ENCODE results near the gene ABCG1.

Gene ABCG1

DNA sequence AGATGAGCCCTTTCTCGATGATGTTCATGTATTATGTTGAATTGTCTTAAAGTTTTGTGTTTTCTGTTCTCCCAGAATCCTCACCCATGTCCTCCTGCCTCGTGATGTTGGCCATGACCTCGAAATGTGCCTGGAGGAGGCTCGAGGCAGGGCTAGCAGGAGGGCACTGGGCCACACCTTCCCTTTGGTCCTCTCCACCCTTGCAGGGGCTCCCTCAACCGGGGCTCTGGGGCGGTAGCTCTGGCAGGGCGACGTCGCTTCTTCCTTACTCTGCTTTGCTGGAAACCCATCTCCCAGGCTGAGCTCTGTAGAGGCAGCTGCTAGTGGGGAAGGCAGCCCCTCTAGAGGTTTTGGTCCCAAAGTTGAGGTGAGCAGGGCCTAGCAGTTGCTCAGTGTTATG lies 82.0 kb downstream of the ABCG1 start:
- DNase-seq (ENCODE audit: low read depth, low spot score) = no peak
- H3K27ac ChIP-seq = no peak overlapping the region

DNA sequence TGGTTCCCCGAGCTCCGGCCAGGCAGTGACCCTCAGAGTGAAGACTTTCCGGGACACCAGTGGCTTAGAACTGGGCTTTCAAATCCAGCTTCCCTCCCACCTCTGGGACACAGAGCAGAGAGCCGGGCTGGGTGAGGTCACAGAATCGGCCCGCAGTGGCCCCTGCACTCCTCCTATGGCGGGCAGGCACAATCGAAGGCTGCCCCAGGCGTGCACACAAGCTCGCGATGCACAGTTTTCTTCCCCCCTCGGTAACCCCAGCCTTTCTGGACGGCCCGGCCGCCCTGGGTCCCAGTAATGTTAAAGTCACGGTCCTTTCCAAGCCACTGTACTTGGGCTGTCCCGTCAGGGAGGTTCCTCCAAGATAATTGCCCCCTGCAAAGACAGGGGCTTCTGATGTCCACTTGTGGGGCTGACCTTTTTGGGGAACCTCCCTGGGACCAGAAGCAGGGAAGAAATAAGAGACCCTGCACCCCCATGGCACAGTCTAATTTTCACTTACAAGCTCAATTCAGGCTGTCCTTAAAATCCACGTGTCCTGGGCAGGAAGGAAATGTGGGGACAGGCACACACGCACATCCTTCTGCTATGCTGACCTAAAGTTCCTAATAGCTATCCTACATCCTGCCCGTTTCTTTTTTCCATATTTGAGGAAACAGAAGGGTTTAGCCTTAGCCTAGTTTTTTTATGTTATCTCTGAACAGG lies 82.6 kb downstream of the ABCG1 start:
- no peak for DNase-seq (ENCODE audit: low read depth, low spot score)
- H3K27ac ChIP-seq = no peak overlapping the region

DNA sequence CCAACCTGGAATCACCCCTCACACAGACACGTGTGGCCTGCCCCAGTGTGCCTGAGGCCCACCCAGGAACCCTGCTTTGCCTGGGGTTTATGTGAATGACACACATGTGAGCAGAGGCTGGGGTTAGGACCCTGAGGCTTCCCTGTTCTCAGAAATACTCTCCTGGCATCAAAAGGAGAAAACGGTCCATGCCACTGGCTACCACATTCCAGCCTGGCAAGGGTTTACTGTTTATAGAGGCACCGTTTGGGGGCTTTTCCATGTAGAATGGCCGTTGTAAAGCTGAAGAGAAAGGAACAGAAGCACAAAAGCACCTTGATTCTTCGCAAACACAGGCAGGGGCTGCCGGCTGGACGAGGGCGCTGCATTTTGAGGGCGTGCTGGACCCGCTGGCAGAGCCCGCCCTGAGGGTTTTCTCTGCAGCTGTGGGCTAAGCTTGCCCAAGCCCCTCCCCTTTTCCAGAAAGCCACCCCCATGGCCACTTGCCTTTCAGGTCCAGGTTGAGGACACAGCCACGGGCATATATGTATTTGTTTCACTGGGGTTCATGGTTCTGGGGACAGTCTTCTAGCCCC lies 83.2 kb downstream of the ABCG1 start:
- no peak overlapping the region for H3K27ac ChIP-seq
- DNase-seq (ENCODE audit: low read depth, low spot score) = no peak

DNA sequence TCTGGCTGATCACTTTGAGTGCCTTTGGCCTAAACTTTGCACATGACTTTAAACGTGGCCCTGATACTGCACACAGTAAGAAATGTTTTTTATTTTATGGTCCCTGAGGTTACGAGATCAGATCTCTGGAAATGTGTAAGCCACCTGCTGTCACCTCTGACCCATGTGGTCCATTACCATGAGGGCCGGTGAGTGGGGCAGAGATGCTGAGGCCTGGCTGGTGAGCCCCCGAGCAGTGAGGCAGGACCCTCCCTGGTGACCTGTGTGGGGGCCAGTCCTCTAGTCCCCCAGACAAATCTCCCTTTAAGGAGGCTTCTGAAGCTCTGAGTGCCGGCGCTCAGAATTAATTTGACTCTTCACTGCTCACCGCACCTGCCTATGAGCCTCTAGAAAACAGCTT lies 83.9 kb downstream of the ABCG1 start:
- no peak overlapping the region for H3K27ac ChIP-seq
- no peak for DNase-seq (ENCODE audit: low read depth, low spot score)

DNA sequence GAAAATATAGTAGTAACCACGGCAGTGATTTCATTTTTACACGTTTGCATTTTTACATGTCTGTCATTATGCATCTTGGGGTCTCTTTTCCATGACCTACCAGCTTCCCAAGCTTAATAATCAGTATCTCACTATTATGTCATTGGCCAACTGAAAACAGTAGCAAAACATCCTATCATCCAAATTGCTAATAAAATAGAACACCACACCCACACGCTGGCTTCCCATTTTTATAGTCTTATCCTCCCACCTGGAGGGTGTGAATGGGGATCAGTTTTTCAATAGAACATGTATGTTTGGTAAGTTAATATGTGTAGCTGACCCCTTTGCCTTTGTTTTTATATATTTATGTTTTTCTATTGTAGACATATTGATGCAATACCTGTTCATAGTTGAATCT lies 84.5 kb downstream of the ABCG1 start:
- DNase-seq (ENCODE audit: low read depth, low spot score) = no peak
- no peak overlapping the region for H3K27ac ChIP-seq

DNA sequence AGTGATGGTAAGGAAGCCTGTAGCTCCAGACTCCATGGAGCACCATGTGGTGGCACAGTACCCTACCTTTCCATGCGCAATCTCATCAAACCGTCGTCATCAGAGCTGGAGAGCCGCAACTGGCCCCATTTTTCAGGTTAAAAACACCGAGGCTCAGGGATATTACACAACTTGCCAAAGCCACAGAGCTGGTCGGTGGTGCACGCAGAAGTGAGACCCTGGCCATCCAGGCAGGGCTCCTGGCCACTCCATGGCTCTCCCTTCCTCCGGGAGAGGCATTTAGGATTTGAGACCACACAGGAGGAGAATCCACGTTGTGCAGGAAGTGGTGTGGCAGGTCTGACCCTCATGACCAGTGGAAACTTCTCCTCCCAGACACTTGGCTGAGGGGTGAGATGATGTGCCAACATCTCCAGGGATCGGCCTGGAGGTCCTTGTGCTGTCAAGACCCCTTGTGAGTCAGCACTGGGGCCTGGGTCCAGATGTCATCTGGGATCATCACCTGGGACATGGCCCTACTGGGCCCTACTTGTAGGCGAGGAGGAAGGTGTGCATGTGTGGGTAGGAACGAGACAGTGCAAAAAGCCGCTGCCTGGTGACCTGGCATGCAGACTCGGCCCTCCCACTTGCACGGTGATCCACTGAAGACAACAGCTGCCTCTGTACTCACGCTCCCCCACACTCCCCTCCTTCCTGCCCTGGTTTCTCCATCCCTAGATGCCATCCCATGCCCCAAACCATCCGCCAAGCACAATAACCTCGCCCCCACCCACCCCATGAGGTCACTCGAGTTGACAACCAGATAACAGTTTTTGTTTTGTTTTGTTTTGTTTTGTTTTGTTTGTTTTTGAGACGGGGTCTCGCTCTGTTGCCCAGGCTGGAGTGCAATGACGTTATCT lies 85.9 kb downstream of the ABCG1 start:
- DNase-seq (ENCODE audit: low read depth, low spot score) = no peak
- H3K27ac ChIP-seq = no peak overlapping the region

DNA sequence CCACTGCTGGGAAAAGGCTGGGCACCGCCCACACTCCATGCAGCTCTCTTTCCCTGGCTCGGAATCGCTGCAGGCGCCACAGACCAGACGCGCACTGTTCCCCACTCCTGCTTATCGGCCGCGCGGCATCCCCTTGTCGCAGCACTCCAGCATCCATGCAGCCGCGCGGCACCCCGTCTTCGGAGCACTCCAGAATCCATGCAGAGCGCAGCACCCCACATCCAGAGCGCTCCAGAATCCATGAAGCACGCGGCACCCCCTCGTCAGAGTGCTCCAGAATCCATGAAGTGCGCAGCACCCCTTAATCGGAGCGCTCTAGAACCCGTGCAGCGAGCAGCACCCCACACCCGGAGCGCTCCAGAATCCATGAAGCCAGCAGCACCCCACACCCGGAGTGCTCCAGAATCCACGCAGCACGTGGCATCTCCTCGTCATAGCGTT lies 86.8 kb downstream of the ABCG1 start:
- no peak overlapping the region for H3K27ac ChIP-seq

DNA sequence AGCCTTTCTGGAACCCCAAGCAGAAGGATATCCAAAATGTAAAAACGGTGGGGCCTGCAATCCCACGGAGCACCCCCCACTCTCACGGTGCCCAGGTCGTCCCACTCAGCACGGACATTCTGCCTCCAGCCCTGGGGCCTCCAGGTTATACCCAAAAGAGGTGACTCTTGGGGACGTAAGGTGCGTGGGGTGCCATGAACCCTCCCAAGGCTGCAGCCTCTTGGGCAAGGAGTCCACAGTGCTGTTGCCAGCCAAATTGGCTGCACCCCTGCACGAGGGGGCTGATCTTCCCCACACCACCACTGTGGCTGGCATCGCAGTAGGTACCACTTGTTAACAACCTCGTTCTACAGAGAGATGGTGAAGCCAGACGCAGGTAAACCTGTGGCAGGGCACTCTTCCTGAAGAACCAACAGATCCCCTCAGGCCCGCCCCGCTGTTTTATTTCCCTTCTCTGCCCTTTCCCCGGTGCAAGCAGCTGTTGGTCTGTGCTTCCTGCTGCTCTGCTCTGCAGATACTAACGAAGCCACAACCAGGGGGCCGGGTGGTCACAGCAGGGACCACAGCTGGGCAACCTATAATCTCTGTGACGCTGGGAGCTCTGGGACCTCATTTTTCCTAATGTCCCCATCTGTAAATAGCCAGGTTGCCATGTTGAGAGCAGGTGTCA lies 87.6 kb downstream of the ABCG1 start:
- no peak overlapping the region for H3K27ac ChIP-seq
- DNase-seq (ENCODE audit: low read depth, low spot score) = no peak

More for the DNA sequence above, 86.8 kb downstream of the ABCG1 start:
- DNase-seq (ENCODE audit: low read depth, low spot score) = no peak

DNA sequence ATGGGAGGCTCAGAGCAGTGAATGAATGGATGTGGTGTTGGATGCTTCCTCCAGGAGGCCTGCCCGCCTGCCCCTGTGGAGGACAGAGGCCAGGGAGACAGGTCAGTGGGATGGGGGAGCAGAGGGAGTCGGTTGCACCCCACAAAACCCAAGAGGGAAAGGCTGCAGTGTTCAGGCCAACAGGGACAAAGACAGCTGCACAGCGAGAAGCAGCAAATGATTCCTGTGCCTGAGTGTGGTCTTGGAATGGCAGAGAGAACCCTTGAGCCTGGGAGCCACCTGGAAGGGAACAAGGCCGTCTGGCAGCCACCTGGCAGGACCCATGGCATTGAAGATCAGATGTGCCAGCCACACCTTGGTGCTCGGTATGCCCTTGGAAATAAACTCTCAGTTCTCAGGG lies 88.2 kb downstream of the ABCG1 start:
- DNase-seq (ENCODE audit: low read depth, low spot score) = no peak
- no peak overlapping the region for H3K27ac ChIP-seq

DNA sequence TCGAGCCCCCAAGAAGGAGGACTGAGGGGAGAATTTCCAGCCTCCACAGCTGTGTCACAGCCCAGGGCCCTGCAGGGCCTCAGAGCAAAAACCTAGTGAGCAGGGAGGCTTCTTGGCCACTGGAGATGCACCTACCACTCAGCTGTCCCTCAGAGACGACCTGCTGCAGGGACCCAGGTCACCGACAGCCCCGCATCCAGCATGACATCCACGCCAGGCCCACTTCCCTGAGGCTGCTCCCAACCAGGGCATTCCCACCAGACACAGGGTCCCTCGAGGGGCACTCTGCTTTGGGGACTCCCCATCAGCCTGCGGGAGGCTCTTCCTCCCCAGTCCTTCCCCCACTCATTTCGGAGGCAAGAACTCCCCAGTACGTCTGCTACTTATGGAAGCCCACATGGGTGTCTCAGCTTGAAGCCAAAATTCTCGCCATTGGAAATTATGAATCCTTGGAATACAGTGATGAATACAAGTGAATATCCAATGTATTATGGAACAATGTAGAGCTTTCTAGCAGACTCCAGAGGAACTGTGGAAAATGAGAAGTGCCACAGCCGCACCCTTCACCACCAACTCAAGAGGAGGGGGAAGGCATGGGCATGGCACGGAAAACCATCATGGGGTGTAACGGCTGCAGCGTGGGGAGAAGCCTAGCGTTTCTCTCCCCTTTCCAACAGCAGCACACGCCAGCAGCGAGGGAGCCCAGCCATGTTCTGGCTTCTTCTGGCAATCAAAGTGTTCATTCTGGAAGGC lies 89.4 kb downstream of the ABCG1 start:
- no peak overlapping the region for H3K27ac ChIP-seq

DNA sequence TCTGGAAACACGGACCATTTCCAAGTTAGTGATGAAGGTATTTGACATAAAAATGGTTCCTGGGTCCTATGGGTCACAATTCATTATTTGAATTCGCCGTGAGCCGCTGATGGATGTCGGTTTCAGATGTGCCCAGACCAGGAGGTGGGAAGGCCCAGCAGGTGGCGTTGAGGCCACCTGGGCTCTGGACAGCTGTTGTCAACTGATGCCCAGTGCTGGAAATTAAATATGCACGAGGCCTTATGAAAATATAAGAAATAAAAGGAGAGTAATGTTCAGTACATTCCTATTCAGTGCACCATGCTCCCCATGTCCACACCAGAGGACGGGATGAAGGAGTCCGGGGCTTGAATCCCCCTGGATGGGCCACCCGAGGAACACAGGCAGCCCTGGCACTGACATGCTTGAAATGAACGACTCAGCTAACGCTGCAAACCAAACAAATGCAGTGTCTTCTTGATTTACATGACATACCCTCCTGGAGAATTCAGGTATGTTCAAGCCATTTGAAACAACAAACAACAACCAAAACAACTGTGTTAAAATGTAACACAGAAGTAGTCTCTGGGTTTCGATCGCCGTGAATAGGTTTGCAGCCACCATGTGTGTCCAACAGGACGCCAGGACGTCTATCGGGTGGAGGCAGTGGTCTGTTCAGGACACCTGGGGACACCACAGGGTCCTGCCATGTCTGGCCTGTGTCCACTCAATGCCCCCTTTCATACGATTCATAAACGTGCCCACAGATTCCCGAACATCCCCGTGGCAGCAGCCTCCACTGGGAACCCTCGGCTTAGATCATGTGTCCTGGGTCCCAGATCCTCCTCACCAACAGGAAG lies 90.2 kb downstream of the ABCG1 start:
- no peak overlapping the region for H3K27ac ChIP-seq
- no peak for DNase-seq (ENCODE audit: low read depth, low spot score)

More for the DNA sequence above, 89.4 kb downstream of the ABCG1 start:
- DNase-seq (ENCODE audit: low read depth, low spot score) = no peak

DNA sequence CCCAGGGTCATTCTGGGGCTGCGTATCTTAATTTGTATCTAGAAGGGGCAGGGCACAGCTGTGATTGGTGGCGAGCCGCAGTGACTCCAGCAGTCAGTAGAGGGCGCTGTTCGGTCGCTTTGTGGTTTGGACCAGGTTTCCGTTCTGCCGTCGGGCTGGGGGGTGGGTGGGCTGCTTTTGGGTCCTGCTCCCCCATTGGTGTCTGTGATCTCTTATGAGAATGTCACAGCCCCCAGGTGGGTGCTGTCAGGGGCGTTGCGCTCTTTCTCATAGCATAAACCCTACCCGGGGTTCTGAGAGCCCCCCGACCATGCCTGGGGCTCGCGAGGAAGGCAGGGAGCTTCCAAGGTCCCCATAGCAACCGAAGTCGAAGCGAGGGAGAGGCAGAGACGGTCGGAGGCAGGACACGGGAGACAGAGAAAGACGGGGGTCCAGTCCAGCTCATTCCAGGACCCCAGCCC lies 90.8 kb downstream of the ABCG1 start:
- no peak overlapping the region for H3K27ac ChIP-seq
- no peak for DNase-seq (ENCODE audit: low read depth, low spot score)

DNA sequence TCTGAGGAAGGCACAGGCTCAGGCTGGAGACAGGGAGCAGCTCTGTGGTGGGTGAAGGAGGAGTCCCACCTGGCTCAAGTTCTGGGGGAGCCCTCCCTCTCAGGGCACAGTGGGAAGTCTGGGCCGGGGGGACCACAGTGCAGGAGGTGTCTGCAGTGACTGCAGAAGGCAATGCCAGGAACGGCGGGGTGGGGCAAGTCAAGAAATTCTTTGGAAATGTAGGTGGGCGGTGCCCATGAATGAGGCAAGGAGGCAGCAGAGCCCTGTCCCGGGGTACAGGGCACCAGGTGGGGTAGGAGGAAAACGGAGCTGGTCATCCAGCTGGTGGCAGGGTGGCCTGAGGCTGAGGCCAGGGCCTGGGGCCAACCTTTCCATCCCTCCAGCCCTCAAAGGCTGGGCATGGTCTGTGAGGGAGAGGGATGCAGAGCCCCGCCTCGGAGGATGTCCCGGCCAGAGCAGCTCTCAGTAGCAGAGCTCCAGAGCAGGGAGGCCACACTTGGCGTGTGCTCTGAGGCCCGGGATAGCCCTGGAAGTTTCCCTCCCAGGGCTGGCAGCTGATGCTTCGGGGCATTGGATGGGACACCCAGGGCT lies 91.6 kb downstream of the ABCG1 start:
- H3K27ac ChIP-seq = no peak overlapping the region

DNA sequence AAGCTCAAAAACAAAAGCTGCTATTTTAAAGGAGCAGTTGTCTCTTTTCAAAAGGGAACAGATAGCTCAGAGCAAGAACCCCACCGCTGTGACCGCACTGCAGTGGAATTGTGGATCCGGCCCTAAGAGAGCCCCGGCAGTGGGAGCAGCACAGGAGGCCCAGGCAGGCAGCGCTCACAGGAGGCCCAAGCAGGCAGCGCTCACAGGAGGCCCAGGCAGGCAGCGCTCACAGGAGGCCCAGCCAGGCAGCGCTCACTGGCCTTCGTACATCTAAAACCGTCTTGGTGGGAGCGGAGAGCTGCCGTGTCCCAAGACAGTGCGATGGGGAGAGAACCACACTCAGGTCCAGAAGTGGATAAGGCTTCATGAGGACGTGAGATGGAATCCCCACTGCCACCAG lies 92.2 kb downstream of the ABCG1 start:
- no peak overlapping the region for H3K27ac ChIP-seq
- no peak for DNase-seq (ENCODE audit: low read depth, low spot score)

More for the DNA sequence above, 91.6 kb downstream of the ABCG1 start:
- DNase-seq (ENCODE audit: low read depth, low spot score) = no peak

DNA sequence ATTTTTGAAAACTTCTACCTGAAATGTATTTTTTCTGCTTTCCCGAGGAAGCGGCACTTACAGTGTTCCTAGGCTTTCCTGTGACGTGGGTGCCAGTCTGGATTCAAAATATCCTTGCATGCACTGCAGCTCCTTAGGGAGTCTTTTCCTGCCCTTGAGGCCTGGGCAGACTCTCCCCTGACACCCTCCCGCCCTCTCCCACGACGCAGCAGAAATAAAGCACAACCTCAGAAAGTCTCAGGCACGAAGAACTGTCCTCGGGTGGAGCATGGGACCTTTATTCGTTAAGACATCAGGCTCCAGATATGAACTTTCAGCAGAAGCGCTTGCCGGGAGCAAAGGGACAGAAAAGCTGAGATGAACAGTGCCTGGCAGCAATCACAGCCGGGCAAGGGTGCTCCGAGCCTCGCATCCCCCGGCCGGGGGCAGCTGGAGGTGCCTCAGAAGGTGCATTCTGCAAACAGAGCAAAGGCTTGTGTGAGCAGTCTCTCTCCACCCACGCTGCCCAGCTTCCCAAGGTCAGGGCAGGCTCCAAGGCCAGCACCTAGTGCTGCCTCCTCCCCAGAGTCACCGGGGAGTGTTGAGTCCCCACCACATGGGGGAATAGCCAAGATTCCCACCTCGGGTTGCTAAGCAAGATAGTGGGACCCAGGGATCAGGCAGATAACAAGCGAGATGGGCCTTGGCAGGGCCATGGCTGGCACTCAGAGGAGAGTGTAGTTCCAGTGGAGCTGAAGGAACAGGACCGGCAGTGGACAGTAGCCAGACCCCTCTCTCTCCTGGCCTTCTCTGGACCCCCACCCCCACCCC lies 93.1 kb downstream of the ABCG1 start:
- no peak overlapping the region for H3K27ac ChIP-seq

DNA sequence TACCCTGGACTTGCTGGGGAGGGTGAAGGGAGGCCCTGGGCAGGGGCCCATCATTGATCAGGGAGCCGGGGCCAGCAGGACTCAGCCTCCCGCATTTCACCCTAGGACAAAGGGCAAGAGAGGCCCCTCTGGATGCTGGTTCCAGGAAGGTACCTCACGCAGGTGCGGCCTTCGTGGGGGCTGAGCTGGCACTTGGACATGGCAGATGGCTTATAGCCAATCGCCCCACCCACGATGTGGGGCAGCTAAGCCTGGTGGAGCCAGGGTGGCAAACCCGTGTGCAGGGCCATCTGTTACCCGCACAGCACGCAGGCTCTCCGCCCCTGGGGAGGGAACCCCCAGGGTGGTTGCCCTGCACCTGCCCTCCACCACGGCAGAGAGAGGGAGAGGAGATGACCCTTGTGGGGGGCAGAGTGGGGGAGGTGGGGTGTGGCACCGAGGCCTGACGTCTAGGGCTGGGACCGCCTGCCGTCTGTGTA lies 93.7 kb downstream of the ABCG1 start:
- DNase-seq (ENCODE audit: low read depth, low spot score) = no peak

More for the DNA sequence above, 93.1 kb downstream of the ABCG1 start:
- no peak for DNase-seq (ENCODE audit: low read depth, low spot score)

DNA sequence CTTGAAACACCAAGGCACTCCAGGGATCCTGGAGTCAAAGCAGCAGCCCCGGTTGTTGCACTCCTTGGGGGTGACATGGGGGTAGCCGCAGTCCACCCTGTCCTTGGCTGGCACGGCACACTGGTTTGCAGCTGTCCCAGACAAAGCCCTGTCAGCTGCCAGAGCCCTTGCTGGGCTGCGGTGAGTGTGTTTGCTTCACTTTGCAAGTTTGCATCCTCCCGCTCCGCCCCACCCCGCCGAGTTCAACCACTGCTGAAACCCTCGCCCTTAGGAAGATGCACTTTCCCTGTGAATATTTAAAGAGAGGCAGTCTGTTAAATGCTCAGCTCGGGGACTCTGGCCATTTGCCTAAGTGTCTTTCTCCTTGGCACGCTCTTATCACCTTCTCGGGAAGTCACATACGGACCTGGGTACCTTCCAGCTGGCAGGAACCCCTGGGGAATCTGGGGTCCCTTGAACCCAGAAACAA lies 94.6 kb downstream of the ABCG1 start:
- DNase-seq (ENCODE audit: low read depth, low spot score) = no peak
- no peak overlapping the region for H3K27ac ChIP-seq

More for the DNA sequence above, 93.7 kb downstream of the ABCG1 start:
- no peak overlapping the region for H3K27ac ChIP-seq
